ENCODE measurements around the gene ART1. TPM values are rescaled to one million over a fixed set of nuclear protein-coding genes. Genes with fewer than 3 reads are reported as not detected.

ART1 gene
- total and polyA plus RNA-seq, 7 experiments from 2014 or later: not detected

GRCh38 chr11:3616721-3617460 is 28.0 kb upstream of the ART1 start:
- peaks cover 0 to 2% (median 0%) of the 10 kb centered on the region in 5 donors for H3K36me3 Mint-ChIP-seq
- Histone ChIP-seq H3K4me1 (ENCODE audit: control insufficient read depth in 2 of 2, insufficient read depth in 2 of 2, low read length in 2 of 2) (no peaks in the 10 kb centered on the region), H3K4me3 (ENCODE audit: low read length) (no peak overlapping the region), H3K27ac (ENCODE audit: low read depth, low read length) (no peak overlapping the region), H3K27me3 (ENCODE audit: control insufficient read depth in 2 of 2, insufficient read depth in 2 of 2, low read length in 2 of 2) (no peaks in the 10 kb centered on the region), H3K9me3 (ENCODE audit: control insufficient read depth in 2 of 3, low read length in 3 of 3) (no peaks in the 10 kb centered on the region), H3K36me3 (ENCODE audit: control insufficient read depth in 2 of 3, insufficient read depth in 3 of 3, low read length in 3 of 3) (no peaks in the 10 kb centered on the region)
- no peak overlapping the region for H3K27ac Mint-ChIP-seq
- ChIA-PET POLR2A (no interaction called here), CTCF (no interaction called here)
- ATAC-seq (no peak), DNase-seq (no peak)
- H3K27me3 Mint-ChIP-seq: peaks cover 0 to 4% (median 0%) of the 10 kb centered on the region in 5 donors
- peaks cover 13 to 23% (median 14%) of the 10 kb centered on the region in 7 donors for H3K4me1 Mint-ChIP-seq
- H3K4me3 Mint-ChIP-seq: peak overlapping the region in 1 of 10 donors; percentile 52
- H3K9me3 Mint-ChIP-seq: peaks cover 0 to 2% (median 0%) of the 10 kb centered on the region in 11 donors
- intact Hi-C loops (cut with micrococcal nuclease): no loop called here

- ChIA-PET POLR2A (no interaction called here), CTCF (no interaction called here)
- intact Hi-C loops (cut with micrococcal nuclease): no loop called here
- Histone ChIP-seq H3K27me3 (ENCODE audit: control insufficient read depth in 2 of 2, insufficient read depth in 2 of 2, low read length in 2 of 2) (no peaks in the 10 kb centered on the region), H3K9me3 (ENCODE audit: control insufficient read depth in 2 of 3, low read length in 3 of 3) (no peaks in the 10 kb centered on the region), H3K36me3 (ENCODE audit: control insufficient read depth in 2 of 3, insufficient read depth in 3 of 3, low read length in 3 of 3) (no peaks in the 10 kb centered on the region), H3K4me3 (ENCODE audit: low read length) (no peak overlapping the region), H3K27ac (ENCODE audit: low read depth, low read length) (no peak overlapping the region), H3K4me1 (ENCODE audit: control insufficient read depth in 2 of 2, insufficient read depth in 2 of 2, low read length in 2 of 2) (no peaks in the 10 kb centered on the region)
- Mint-ChIP-seq H3K4me1 (peaks cover 13 to 23% (median 14%) of the 10 kb centered on the region in 7 donors), H3K9me3 (peaks cover 0 to 2% (median 0%) of the 10 kb centered on the region in 11 donors), H3K27me3 (peaks cover 0 to 4% (median 0%) of the 10 kb centered on the region in 5 donors), H3K36me3 (no peaks in the 10 kb centered on the region), H3K27ac (no peak overlapping the region), H3K4me3 (no peak overlapping the region)
- ATAC-seq (no peak), DNase-seq (no peak)
These were observed 26.9 kb upstream of the ART1 start for GRCh38 chr11:3617990-3618389.

- ATAC-seq (no peak), DNase-seq (no peak)
- H3K36me3 Mint-ChIP-seq: no peaks in the 10 kb centered on the region
- Histone ChIP-seq H3K4me3 (ENCODE audit: low read length) (no peak overlapping the region), H3K36me3 (ENCODE audit: control insufficient read depth in 2 of 3, insufficient read depth in 3 of 3, low read length in 3 of 3) (no peaks in the 10 kb centered on the region), H3K4me1 (ENCODE audit: control insufficient read depth in 2 of 2, insufficient read depth in 2 of 2, low read length in 2 of 2) (no peaks in the 10 kb centered on the region), H3K27me3 (ENCODE audit: control insufficient read depth in 2 of 2, insufficient read depth in 2 of 2, low read length in 2 of 2) (no peaks in the 10 kb centered on the region), H3K9me3 (ENCODE audit: control insufficient read depth in 2 of 3, low read length in 3 of 3) (no peaks in the 10 kb centered on the region), H3K27ac (ENCODE audit: low read depth, low read length) (no peak overlapping the region)
- H3K9me3 Mint-ChIP-seq: peaks cover 0 to 2% (median 0%) of the 10 kb centered on the region in 11 donors
- no peak overlapping the region for H3K4me3 Mint-ChIP-seq
- intact Hi-C loops (cut with micrococcal nuclease): no loop called here
- ChIA-PET POLR2A (no interaction called here), CTCF (no interaction called here)
- H3K4me1 Mint-ChIP-seq: peaks cover 0 to 11% (median 6%) of the 10 kb centered on the region in 7 donors
- H3K27me3 Mint-ChIP-seq: no peaks in the 10 kb centered on the region
- H3K27ac Mint-ChIP-seq: no peak overlapping the region
These were observed 22.4 kb upstream of the ART1 start for GRCh38 chr11:3622521-3622920.

- H3K27ac Mint-ChIP-seq: peak overlapping the region in 1 of 9 donors; percentile 4
These were observed 21.8 kb upstream of the ART1 start for GRCh38 chr11:3623121-3623520.

GRCh38 chr11:3623767-3624458 is 21.0 kb upstream of the ART1 start:
- CTCF ChIA-PET: no interaction called here
- DNase-seq (no peak), ATAC-seq (no peak)
- Histone ChIP-seq H3K4me3 (ENCODE audit: low read length) (no peak overlapping the region), H3K36me3 (ENCODE audit: control insufficient read depth in 2 of 3, insufficient read depth in 3 of 3, low read length in 3 of 3) (no peaks in the 10 kb centered on the region), H3K9me3 (ENCODE audit: control insufficient read depth in 2 of 3, low read length in 3 of 3) (no peaks in the 10 kb centered on the region), H3K27ac (ENCODE audit: low read depth, low read length) (no peak overlapping the region), H3K27me3 (ENCODE audit: control insufficient read depth in 2 of 2, insufficient read depth in 2 of 2, low read length in 2 of 2) (no peaks in the 10 kb centered on the region), H3K4me1 (ENCODE audit: control insufficient read depth in 2 of 2, insufficient read depth in 2 of 2, low read length in 2 of 2) (no peaks in the 10 kb centered on the region)
- POLR2A ChIA-PET: no interaction called here
- Mint-ChIP-seq H3K4me3 (no peak overlapping the region), H3K4me1 (peaks cover 0 to 11% (median 6%) of the 10 kb centered on the region in 7 donors), H3K36me3 (peaks cover 0 to 2% (median 0%) of the 10 kb centered on the region in 5 donors), H3K27ac (no peak overlapping the region), H3K27me3 (no peaks in the 10 kb centered on the region), H3K9me3 (peaks cover 0 to 2% (median 0%) of the 10 kb centered on the region in 11 donors)
- intact Hi-C loops (cut with micrococcal nuclease): no loop called here

More at GRCh38 chr11:3623121-3623520, 21.8 kb upstream of the ART1 start:
- Histone ChIP-seq H3K27ac (ENCODE audit: low read depth, low read length) (no peak overlapping the region), H3K9me3 (ENCODE audit: control insufficient read depth in 2 of 3, low read length in 3 of 3) (no peaks in the 10 kb centered on the region), H3K4me3 (ENCODE audit: low read length) (no peak overlapping the region), H3K36me3 (ENCODE audit: control insufficient read depth in 2 of 3, insufficient read depth in 3 of 3, low read length in 3 of 3) (no peaks in the 10 kb centered on the region), H3K27me3 (ENCODE audit: control insufficient read depth in 2 of 2, insufficient read depth in 2 of 2, low read length in 2 of 2) (no peaks in the 10 kb centered on the region), H3K4me1 (ENCODE audit: control insufficient read depth in 2 of 2, insufficient read depth in 2 of 2, low read length in 2 of 2) (no peaks in the 10 kb centered on the region)
- no peak for DNase-seq
- ChIA-PET POLR2A (no interaction called here), CTCF (no interaction called here)
- no peak for ATAC-seq
- intact Hi-C loops (cut with micrococcal nuclease): no loop called here
- Mint-ChIP-seq H3K4me3 (no peak overlapping the region), H3K9me3 (peaks cover 0 to 2% (median 0%) of the 10 kb centered on the region in 11 donors), H3K36me3 (no peaks in the 10 kb centered on the region), H3K27me3 (no peaks in the 10 kb centered on the region), H3K4me1 (peaks cover 0 to 11% (median 6%) of the 10 kb centered on the region in 7 donors)

- H3K27me3 Mint-ChIP-seq: no peaks in the 10 kb centered on the region
- ChIA-PET CTCF (interaction anchor here (1.0 to 1.2 kb wide), 2 partner anchors 12 to 17 kb away, joined by 4 read pairs; no protein-coding TSS in a partner anchor), POLR2A (no interaction called here)
- H3K27ac Mint-ChIP-seq: no peak overlapping the region
- Histone ChIP-seq H3K27ac (ENCODE audit: low read depth, low read length) (no peak overlapping the region), H3K4me1 (ENCODE audit: control insufficient read depth in 2 of 2, insufficient read depth in 2 of 2, low read length in 2 of 2) (no peaks in the 10 kb centered on the region), H3K27me3 (ENCODE audit: control insufficient read depth in 2 of 2, insufficient read depth in 2 of 2, low read length in 2 of 2) (no peaks in the 10 kb centered on the region), H3K9me3 (ENCODE audit: control insufficient read depth in 2 of 3, low read length in 3 of 3) (no peaks in the 10 kb centered on the region), H3K4me3 (ENCODE audit: low read length) (no peak overlapping the region), H3K36me3 (ENCODE audit: control insufficient read depth in 2 of 3, insufficient read depth in 3 of 3, low read length in 3 of 3) (no peaks in the 10 kb centered on the region)
- no peaks in the 10 kb centered on the region for H3K9me3 Mint-ChIP-seq
- H3K36me3 Mint-ChIP-seq: peaks cover 0 to 3% (median 0%) of the 10 kb centered on the region in 5 donors
- intact Hi-C loops (cut with micrococcal nuclease): no loop called here
- peak overlapping the region in 2 of 10 donors; percentile 18 to 41 for H3K4me3 Mint-ChIP-seq
- peaks cover 0 to 11% (median 6%) of the 10 kb centered on the region in 7 donors for H3K4me1 Mint-ChIP-seq
- ATAC-seq: peak; percentile 70
- DNase-seq: no peak
These were observed 18.5 kb upstream of the ART1 start for GRCh38 chr11:3626250-3626960.
